MM.1S (cell line): ENCODE measurements around the gene MAP2K6.

ENCODE experiments used
- EZH2 ChIP-seq: fragments of 300-600 bp; sonication (generic); optimal IDR thresholded peaks from 2 replicates; pipeline ENCODE3; 2017; ENCODE audit warnings: low read depth, mild to moderate bottlenecking, antibody characterized with exemption, low read length, mixed read lengths
- EZH2phosphoT487 ChIP-seq: fragments of 300-600 bp; sonication (generic); IDR thresholded peaks from 2 replicates; pipeline ENCODE4 v1.6.1; 2018; ENCODE audit warnings: antibody characterized with exemption, low read length
- TF ChIP-seq, protein P1 (sequence below): fragments of 300-600 bp; sonication (generic); IDR thresholded peaks from 2 replicates; pipeline ENCODE4 v1.5.1; 2016; ENCODE audit warnings: antibody characterized with exemption, low read length, mixed read lengths

DNA sequence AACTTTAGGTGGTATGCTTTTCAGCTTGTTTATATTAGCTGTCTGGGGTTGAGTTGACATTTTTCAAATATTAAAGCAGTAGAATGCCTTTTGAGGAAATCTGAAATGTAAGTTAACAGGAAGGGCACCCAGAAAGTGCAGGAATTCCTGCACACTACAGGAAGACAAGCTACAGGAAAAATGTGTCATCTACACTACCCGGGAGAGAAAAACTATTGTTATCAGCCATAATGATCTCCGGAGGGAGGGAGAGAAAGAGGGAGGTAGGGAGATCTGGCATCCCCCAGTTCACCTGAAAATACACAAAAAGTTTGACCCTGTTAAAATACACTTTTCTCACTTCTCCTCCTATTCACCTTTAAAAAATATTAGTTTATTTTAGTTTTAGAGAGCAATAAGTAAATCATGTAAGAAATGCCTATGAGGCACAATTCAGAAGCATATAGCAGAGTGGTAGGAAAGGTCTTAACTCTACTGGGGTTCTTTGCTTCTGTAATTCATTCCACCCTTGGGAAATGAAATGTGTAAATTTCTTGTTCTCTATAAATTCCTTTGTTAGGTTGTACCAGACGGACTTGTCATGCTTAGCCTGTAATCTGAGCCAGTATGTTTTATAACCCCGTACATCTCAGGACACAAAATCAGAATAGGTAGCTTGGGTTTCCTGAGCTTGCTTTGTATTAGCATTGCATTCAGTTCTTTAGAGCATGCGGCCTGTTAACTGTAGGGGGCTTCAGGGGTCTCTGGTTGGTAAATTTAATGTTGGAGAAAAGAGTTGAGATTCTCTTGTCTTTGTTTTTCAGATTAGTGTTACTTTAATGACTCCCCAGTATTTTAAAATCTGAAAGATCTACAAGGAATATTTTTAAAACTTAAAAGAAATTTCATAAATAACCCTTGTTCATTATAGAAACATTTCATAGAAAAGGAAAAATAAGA, 3.3 kb downstream of the MAP2K6 start:
- TF ChIP-seq, protein P1, sequence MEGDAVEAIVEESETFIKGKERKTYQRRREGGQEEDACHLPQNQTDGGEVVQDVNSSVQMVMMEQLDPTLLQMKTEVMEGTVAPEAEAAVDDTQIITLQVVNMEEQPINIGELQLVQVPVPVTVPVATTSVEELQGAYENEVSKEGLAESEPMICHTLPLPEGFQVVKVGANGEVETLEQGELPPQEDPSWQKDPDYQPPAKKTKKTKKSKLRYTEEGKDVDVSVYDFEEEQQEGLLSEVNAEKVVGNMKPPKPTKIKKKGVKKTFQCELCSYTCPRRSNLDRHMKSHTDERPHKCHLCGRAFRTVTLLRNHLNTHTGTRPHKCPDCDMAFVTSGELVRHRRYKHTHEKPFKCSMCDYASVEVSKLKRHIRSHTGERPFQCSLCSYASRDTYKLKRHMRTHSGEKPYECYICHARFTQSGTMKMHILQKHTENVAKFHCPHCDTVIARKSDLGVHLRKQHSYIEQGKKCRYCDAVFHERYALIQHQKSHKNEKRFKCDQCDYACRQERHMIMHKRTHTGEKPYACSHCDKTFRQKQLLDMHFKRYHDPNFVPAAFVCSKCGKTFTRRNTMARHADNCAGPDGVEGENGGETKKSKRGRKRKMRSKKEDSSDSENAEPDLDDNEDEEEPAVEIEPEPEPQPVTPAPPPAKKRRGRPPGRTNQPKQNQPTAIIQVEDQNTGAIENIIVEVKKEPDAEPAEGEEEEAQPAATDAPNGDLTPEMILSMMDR: no peak
- TF ChIP-seq EZH2phosphoT487 (no peak), EZH2 (no peak)
